Measurements from ENCODE around the gene ZFYVE26. TPM values are rescaled to one million over a fixed set of nuclear protein-coding genes. Genes with fewer than 3 reads are reported as not detected.
"Not testable (repeated sequence)": the region's sequence is repeated elsewhere in the genome, so short reads cannot be mapped to it uniquely, and the experiment has no call there.

Gene ZFYVE26
- total RNA-seq, 2 experiments from 2014 or later, result 25.2 to 27.4 TPM

DNA sequence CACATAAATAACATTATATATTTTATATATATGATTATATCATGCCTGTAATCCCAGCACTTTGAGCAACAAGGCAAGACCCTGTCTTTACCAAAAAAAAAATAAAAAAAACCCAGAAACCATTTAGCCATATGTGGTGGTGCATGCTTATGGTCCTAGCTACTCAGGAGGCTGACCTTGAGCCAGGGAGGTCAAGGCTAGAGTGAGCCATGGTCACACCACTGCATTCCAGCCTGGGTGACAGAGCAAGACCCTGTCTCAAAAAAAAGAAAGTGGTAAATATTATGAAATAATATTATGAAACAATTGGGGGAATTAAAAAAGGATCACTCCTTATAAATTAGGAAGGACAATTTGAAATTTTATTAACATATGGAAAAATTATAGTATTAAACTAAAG is 19.2 kb upstream of the ZFYVE26 start:
- no peaks in the 10 kb centered on the region for H3K9me3 Mint-ChIP-seq
- POLR2A ChIA-PET, result no interaction called here

GRCh38 chr14:67833403-67833802 is 17.0 kb upstream of the ZFYVE26 start:
- H3K4me3 Mint-ChIP-seq, result no peak overlapping the region

More for the DNA sequence above, 19.2 kb upstream of the ZFYVE26 start:
- CTCF ChIA-PET, result interaction anchor here (0.6 to 1.1 kb wide), 2 partner anchors 11 to 801 kb away, joined by 3 to 4 read pairs; no protein-coding TSS in a partner anchor
- DNase-seq, result no peak
- Mint-ChIP-seq H3K4me1 (no peaks in the 10 kb centered on the region), H3K27ac (no peak overlapping the region), H3K36me3 (ENCODE audit: low read depth) (peaks cover 8% of the 10 kb centered on the region), H3K4me3 (no peak overlapping the region), H3K27me3 (no peaks in the 10 kb centered on the region)

DNA sequence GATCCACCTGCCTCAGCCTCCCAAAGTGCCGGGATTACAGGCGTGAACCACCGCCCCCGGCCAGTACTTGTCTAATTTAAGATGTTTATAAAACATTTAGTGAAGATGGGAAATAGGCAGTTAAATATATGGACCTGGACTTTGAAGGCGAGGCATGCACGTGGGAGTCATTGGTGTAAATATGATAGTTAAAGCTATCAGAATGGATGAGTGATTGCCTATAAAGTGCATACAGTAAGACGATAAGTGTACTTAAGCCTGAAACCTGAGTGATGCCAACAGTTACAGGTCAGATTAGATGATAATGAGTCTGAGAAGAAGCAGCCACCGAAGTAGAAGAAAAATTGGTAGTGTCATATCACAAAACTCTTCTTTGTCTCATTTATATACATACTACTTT is 14.7 kb upstream of the ZFYVE26 start:
- Mint-ChIP-seq H3K9me3 (no peaks in the 10 kb centered on the region), H3K36me3 (ENCODE audit: low read depth) (peaks cover 26% of the 10 kb centered on the region), H3K4me1 (no peaks in the 10 kb centered on the region), H3K4me3 (no peak overlapping the region), H3K27me3 (no peaks in the 10 kb centered on the region), H3K27ac (no peak overlapping the region)
- DNase-seq, result no peak
- ChIA-PET POLR2A (no interaction called here), CTCF (no interaction called here)

More at GRCh38 chr14:67833403-67833802, 17.0 kb upstream of the ZFYVE26 start:
- Mint-ChIP-seq H3K9me3 (no peaks in the 10 kb centered on the region), H3K4me1 (no peaks in the 10 kb centered on the region), H3K36me3 (ENCODE audit: low read depth) (peaks cover 19% of the 10 kb centered on the region), H3K27me3 (no peaks in the 10 kb centered on the region), H3K27ac (no peak overlapping the region)
- ChIA-PET POLR2A (no interaction called here), CTCF (interaction anchor here (0.6 kb wide), 1 partner anchor 589 kb away, joined by 3 read pairs; no protein-coding TSS in a partner anchor)
- no peak for DNase-seq

- Mint-ChIP-seq H3K9me3 (no peaks in the 10 kb centered on the region), H3K36me3 (ENCODE audit: low read depth) (peaks cover 1% of the 10 kb centered on the region), H3K4me1 (peaks cover 38% of the 10 kb centered on the region), H3K27me3 (no peaks in the 10 kb centered on the region), H3K27ac (no peak overlapping the region), H3K4me3 (peak overlapping the region; percentile 92)
- ChIA-PET POLR2A (no interaction called here), CTCF (interaction anchor here (0.6 to 0.8 kb wide), 3 partner anchors 22 to 1023 kb away, joined by 3 to 7 read pairs (median 4); no protein-coding TSS in a partner anchor)
- DNase-seq, result no peak
These were observed 4.7 kb upstream of the ZFYVE26 start for GRCh38 chr14:67821121-67821520.

DNA sequence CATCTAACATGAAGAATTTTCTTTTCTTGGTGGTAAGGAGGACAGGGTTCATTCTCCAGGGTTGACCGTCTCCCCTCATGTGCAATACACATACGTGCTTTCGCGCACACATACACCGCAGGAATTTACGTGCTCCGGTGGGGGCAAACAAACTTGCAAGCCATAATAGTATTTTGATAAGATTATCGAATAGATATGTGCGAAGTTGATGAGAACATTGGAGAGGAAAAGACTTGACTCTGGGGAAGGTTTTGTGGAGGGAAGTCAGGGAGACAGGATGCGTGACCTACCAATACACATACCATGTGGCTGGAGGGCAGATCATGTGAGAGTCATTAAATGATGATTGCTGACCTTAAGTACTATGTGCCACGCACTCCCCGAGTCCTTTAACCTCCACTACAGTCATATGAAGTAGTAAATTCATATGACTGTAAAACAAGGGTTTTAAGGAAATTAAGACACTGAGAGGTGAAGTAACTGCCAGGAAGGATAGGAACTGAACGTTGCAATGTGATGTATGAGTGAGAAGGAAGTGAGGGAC is 4.1 kb upstream of the ZFYVE26 start:
- DNase-seq, result no peak
- Mint-ChIP-seq H3K36me3 (ENCODE audit: low read depth) (no peaks in the 10 kb centered on the region), H3K4me3 (peak overlapping the region; percentile 92), H3K9me3 (no peaks in the 10 kb centered on the region), H3K27me3 (no peaks in the 10 kb centered on the region), H3K27ac (peak overlapping the region; percentile 92), H3K4me1 (peaks cover 43% of the 10 kb centered on the region)
- ChIA-PET CTCF (interaction anchor here (0.5 kb wide), 1 partner anchor 980 kb away, joined by 4 read pairs; no protein-coding TSS in a partner anchor), POLR2A (no interaction called here)

- CTCF ChIA-PET, result interaction anchor here (1.1 kb wide), 1 partner anchor 19 kb away, joined by 3 read pairs; no protein-coding TSS in a partner anchor
- Mint-ChIP-seq H3K9me3 (no peaks in the 10 kb centered on the region), H3K4me3 (peak within 1 kb of the TSS; percentile 92), H3K27me3 (no peaks in the 10 kb centered on the region), H3K36me3 (ENCODE audit: low read depth) (no peaks in the 10 kb centered on the region), H3K27ac (peak within 1 kb of the TSS; percentile 92), H3K4me1 (peaks cover 50% of the 10 kb centered on the region)
- DNase-seq, result peak; percentile 92
- POLR2A ChIA-PET, result no interaction called here
These were observed 3.4 kb upstream of the ZFYVE26 start, which contains the start of gene RAD51B for GRCh38 chr14:67819563-67820421. TSS of gene RAD51B (plus strand) at chr14:67819779.

DNA sequence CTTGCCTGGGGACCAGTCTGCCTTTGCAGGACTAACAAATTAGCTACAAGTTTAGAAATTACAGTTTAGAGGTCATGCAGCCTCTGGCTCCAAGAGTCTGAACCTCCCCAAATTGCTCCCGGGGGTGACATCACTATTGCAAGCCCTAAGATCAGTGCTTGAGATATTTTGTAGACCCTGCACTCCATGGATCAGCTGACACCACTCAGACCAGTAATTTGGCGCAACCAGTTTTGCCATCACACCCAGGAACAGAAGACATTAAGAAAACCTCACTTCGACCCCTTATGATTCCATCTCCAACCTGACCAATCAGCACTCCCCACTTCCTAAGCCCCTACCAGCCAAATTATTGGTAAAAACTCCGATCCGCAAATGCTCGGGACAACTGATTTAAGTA is 2.1 kb upstream of the ZFYVE26 start:
- Mint-ChIP-seq H3K4me1 (peaks cover 60% of the 10 kb centered on the region), H3K27ac (peak overlapping the region; percentile 73), H3K4me3 (peak overlapping the region; percentile 92)
- CTCF ChIA-PET, result interaction anchor here (0.7 to 0.9 kb wide), 2 partner anchors 31 to 459 kb away, joined by 3 read pairs; partner anchors contain the start of gene ATP6V1D
- POLR2A ChIA-PET; H3K27me3 Mint-ChIP-seq; H3K36me3 Mint-ChIP-seq (ENCODE audit: low read depth); DNase-seq; H3K9me3 Mint-ChIP-seq: not testable (repeated sequence)

DNA sequence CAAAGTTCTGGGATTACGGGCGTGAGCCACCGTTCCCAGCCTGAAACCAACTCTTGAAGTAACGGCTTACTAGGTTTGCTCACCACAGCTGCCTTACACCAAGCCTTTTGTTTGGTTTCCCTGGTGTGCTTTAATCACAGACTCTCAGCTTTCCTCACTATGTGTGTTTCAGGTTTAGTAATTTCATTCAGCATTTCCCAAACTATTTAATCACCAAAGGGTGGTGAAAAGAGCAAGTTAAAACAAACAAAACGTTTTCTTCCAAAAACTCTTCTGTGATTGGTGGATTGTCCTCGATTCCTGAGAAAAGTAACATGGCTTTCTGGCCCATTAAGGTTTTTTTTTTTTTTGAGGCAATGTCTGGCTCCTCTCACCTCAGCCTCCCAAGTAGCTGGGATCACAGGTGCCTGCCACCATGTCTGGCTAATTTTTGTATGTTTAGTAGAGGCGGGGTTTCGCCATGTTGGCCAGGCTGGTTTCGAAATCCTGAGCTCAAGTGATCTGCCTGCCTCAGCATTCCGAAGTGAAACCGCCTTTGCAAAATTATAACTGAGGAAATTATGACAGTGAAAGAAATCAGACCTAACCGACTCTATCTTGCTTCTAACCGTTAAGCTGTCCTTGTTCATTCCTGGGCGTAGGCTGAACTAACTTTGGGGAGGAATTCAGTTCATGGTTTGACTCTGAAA is 1.5 kb upstream of the ZFYVE26 start:
- Mint-ChIP-seq H3K27ac (peak overlapping the region; percentile 73), H3K4me3 (peak overlapping the region; percentile 92), H3K4me1 (peaks cover 62% of the 10 kb centered on the region), H3K9me3 (no peaks in the 10 kb centered on the region), H3K36me3 (ENCODE audit: low read depth) (peaks cover 8% of the 10 kb centered on the region), H3K27me3 (no peaks in the 10 kb centered on the region)
- ChIA-PET POLR2A (no interaction called here), CTCF (interaction anchor here (0.6 to 0.9 kb wide), 5 partner anchors 30 to 458 kb away, joined by 3 to 6 read pairs (median 3); partner anchors contain the start of gene ATP6V1D)
- no peak for DNase-seq

DNA sequence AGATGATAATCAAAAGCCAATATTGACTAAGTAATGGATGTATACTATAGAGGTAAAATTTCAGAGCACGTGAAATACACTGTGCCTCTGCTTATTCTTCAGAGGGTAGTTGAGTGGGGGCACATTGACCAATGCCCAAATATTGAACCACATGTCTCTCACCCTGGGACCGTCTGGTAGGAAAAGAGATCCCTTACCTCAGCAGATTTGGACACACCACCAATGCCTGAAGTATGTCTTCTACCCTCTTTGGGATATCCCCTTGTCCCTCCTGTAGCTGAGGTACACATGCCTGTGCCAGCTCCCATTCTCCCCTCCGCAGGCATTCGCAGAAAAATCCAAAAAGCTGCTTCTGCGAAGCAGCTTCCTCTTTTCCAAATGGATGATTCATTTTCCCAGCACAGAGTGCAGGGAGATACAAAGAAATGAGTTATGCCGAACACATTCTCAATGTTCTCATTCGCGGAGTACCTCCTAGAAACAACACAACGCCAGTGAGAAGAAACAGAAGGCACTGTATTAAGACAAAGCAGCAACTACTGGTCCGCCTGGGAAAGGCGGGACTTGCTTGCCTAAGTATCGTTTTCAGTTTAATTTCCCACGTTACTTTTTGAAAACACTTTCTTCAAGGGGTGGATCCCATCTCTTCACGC is 691 bp downstream of the ZFYVE26 start:
- H3K27me3 Mint-ChIP-seq, result no peaks in the 10 kb centered on the region
- peak overlapping the region; percentile 93 for H3K4me3 Mint-ChIP-seq
- peaks cover 59% of the 10 kb centered on the region for H3K4me1 Mint-ChIP-seq
- no peaks in the 10 kb centered on the region for H3K9me3 Mint-ChIP-seq
- peaks cover 10% of the 10 kb centered on the region for H3K36me3 Mint-ChIP-seq (ENCODE audit: low read depth)
- DNase-seq, result no peak
- peak overlapping the region; percentile 97 for H3K27ac Mint-ChIP-seq
- ChIA-PET CTCF (interaction anchor here (1.0 to 1.6 kb wide), 2 partner anchors 9 to 118 kb away, joined by 3 to 5 read pairs; no protein-coding TSS in a partner anchor), POLR2A (no interaction called here)

- H3K27ac Mint-ChIP-seq, result peak overlapping the region; percentile 97
- POLR2A ChIA-PET, result no interaction called here
These were observed 1.6 kb downstream of the ZFYVE26 start for GRCh38 chr14:67814821-67815220.

DNA sequence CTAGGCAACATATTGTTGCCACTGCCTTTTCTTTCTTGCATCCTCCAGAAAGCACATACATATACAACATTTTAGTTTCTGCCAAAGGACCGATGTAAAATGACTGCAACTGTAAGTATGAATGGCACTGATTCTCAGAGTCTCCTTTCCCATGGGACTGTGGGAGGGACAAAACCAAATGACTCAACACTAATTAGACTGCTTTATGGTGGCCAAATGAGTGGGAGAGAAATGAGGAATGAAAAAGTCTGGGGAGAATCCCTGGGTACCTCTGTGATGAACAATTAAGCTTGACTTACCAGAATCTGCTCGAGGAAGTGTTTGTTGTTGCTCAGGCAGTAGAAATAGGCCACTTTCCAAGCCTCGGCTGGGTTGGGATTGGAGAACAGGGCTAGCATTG is 10.1 kb downstream of the ZFYVE26 start:
- DNase-seq, result no peak
- Mint-ChIP-seq H3K27ac (no peak overlapping the region), H3K4me3 (no peak overlapping the region), H3K9me3 (no peaks in the 10 kb centered on the region), H3K36me3 (ENCODE audit: low read depth) (peaks cover 36% of the 10 kb centered on the region), H3K27me3 (no peaks in the 10 kb centered on the region), H3K4me1 (peaks cover 3% of the 10 kb centered on the region)
- ChIA-PET CTCF (interaction anchor here (1.4 kb wide), 1 partner anchor 10 kb away, joined by 5 read pairs; the partner anchor contains the start of gene ZFYVE26), POLR2A (no interaction called here)

More at GRCh38 chr14:67814821-67815220, 1.6 kb downstream of the ZFYVE26 start:
- no peak for DNase-seq
- H3K9me3 Mint-ChIP-seq, result no peaks in the 10 kb centered on the region
- peak overlapping the region; percentile 93 for H3K4me3 Mint-ChIP-seq
- peaks cover 12% of the 10 kb centered on the region for H3K36me3 Mint-ChIP-seq (ENCODE audit: low read depth)
- CTCF ChIA-PET, result no interaction called here
- H3K27me3 Mint-ChIP-seq, result no peaks in the 10 kb centered on the region
- H3K4me1 Mint-ChIP-seq, result peaks cover 53% of the 10 kb centered on the region

GRCh38 chr14:67800743-67801142 is 15.6 kb downstream of the ZFYVE26 start:
- Mint-ChIP-seq H3K36me3 (ENCODE audit: low read depth) (peaks cover 48% of the 10 kb centered on the region), H3K27ac (no peak overlapping the region), H3K27me3 (no peaks in the 10 kb centered on the region), H3K4me3 (no peak overlapping the region), H3K4me1 (no peaks in the 10 kb centered on the region), H3K9me3 (no peaks in the 10 kb centered on the region)
- ChIA-PET CTCF (interaction anchor here (0.7 kb wide), 1 partner anchor 19 kb away, joined by 3 read pairs; the partner anchor contains the start of gene RAD51B), POLR2A (no interaction called here)
- no peak for DNase-seq

Measured in activated CD4-positive, alpha-beta T cell treated with anti-CD3 and anti-CD28 coated beads, Interleukin-2, amount 10 ng/mL, durations not matched to agents 7 days and 5 days (primary cell).